PC-3 (cell line): ENCODE measurements around the gene CCDC90B.

Source experiments
- CTCF ChIP-seq: fragments of 300-600 bp; sonication (generic); conservative IDR thresholded peaks from 2 replicates; pipeline ENCODE4 v1.5.1; 2017; ENCODE audit warnings: antibody characterized with exemption, low read depth, mild to moderate bottlenecking, low read length
- EZH2phosphoT487 ChIP-seq: fragments of 300-600 bp; sonication (generic); IDR thresholded peaks from 2 replicates; pipeline ENCODE4 v1.6.1; 2018; ENCODE audit warnings: mild to moderate bottlenecking, antibody characterized with exemption, low read length, borderline replicate concordance

- TF ChIP-seq EZH2phosphoT487 (no peak), CTCF (peak; percentile 91)
These were observed 6.7 kb upstream of the CCDC90B start for GRCh38 chr11:83292709-83293456.
